Measurements from ENCODE around the gene FOXO3B. TPM values are rescaled to one million over a fixed set of nuclear protein-coding genes. Genes with fewer than 3 reads are reported as not detected.
"Not testable (repeated sequence)": the region's sequence is repeated elsewhere in the genome, so short reads cannot be mapped to it uniquely, and the experiment has no call there.

FOXO3B gene
- total and polyA plus RNA-seq, 4 donors: 0.95 to 5.2 (median 3.5) TPM; not detected in 1

DNA sequence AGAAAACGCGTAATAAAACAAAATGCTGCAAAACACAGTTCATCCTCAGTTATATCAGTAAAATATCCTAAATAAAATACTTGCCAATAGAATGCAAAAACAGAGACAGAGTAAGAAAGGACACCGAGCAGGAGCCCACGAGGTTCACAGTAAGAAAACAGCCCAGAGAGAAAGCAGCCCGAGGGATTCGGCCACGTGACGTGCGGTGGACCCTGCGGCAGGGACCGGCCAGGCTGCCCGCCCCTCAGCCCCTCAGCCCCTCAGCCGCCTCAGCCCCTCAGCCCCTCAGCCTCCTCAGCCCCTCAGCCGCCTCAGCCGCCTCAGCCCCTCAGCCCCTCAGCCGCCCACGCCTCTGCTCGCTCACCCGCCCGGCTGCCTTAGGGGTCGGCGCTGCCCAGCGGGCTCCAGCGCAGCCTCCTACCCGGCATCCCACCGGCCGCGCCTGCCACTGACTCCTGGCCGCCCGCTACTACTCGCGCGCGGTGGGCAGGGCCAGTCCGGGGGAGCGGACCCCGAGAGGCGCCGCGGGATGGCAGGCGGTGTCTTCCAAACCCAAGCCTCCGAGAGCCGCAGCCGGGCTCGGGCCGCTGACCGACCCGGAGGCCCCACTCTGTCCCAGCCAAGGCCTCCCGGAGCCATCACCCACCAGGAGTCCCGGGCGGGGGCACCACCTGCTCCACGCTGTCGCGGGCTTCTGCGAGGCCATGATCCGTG is 47.4 kb downstream of the FOXO3B start:
- H3K27me3 ChIP-seq (ENCODE audit: control insufficient read depth in 1 of 2, insufficient read depth in 2 of 2, low read length in 1 of 2); H3K9me3 ChIP-seq (ENCODE audit: control insufficient read depth, low read length); H3K36me3 ChIP-seq (ENCODE audit: control insufficient read depth in 1 of 2, insufficient read depth in 2 of 2, low read length in 1 of 2); DNase-seq; H3K4me3 ChIP-seq (ENCODE audit: low read length in 2 of 2); intact Hi-C loops (cut with DNase I); H3K27ac ChIP-seq (ENCODE audit: low read depth in 1 of 2, low read length in 2 of 2); H3K4me1 ChIP-seq (ENCODE audit: control insufficient read depth in 1 of 2, insufficient read depth in 2 of 2, low read length in 2 of 2): not testable (repeated sequence)
- 8 to 15% methylated on average over 47 to 56 of the region's 56 CpGs for WGBS, 2 donors
- ATAC-seq (ENCODE audit: low FRiP score): peak; percentile 35

Other genes with a start within 250 kb of the FOXO3B start
- gene LGALS9C, start 205.5 kb downstream of the FOXO3B start, total RNA-seq: not detected
- gene LGALS9C, start 205.5 kb downstream of the FOXO3B start, polyA plus RNA-seq: 1 to 10 TPM in 1 of 2 donors, under 1 TPM in 1; 0.18 to 1.5 TPM
- not detected for gene TBC1D28, start 37.9 kb downstream of the FOXO3B start, total RNA-seq
- gene TBC1D28, start 37.9 kb downstream of the FOXO3B start, polyA plus RNA-seq: not detected
- gene FBXW10, start 61.7 kb upstream of the FOXO3B start, total RNA-seq: under 1 TPM in 1 of 2 donors, not detected in 1; 0.12 TPM
- gene FBXW10, start 61.7 kb upstream of the FOXO3B start, polyA plus RNA-seq: under 1 TPM in 1 of 2 donors, not detected in 1; 0.31 TPM
- 10 to 100 TPM; 40.8 to 42.4 TPM for gene TVP23B, start 98.9 kb upstream of the FOXO3B start, total RNA-seq
- gene TVP23B, start 98.9 kb upstream of the FOXO3B start, polyA plus RNA-seq: 10 to 100 TPM; 32.4 to 36.3 TPM
- 10 to 100 TPM; 20.6 to 31.8 TPM for gene PRPSAP2, start 175.8 kb upstream of the FOXO3B start, total RNA-seq
- 10 to 100 TPM; 17.6 to 18.7 TPM for gene PRPSAP2, start 175.8 kb upstream of the FOXO3B start, polyA plus RNA-seq

Data from aorta (tissue), 5 donors.